SK-N-SH (cell line): ENCODE results near the gene IL20RB. TPM values are rescaled to one million over a fixed set of nuclear protein-coding genes. Genes with fewer than 3 reads are reported as not detected.

Experiments
- CTCF ChIA-PET: fragments of 300-600, 350-600 bp; formaldehyde crosslinking; extraction: SDS; loops from one replicate; lab custom pipeline; 2021; lab: Yijun Ruan, JAX
- POLR2A ChIA-PET: fragments of 350-600 bp; sonication (Branson Sonifier 250); formaldehyde crosslinking; extraction: SDS; loops from one replicate; lab custom pipeline; 2020; ENCODE audit warnings: antibody characterized with exemption, inconsistent platforms; lab: Yijun Ruan, JAX
- DNase-seq: peaks from one replicate; pipeline ENCODE4 v3.0.0; 2012
- H2AFZ ChIP-seq: fragments of 200-600 bp; sonication (generic); 2 replicates; pipeline ENCODE4 v1.8.1; 2016; ENCODE audit warnings: antibody characterized with exemption, mild to moderate bottlenecking, low read depth
- H3F3A ChIP-seq: fragments of 200-600 bp; sonication (generic); replicated peaks from 2 replicates; pipeline ENCODE3; 2016; ENCODE audit warnings: antibody characterized with exemption, mild to moderate bottlenecking; ENCODE audit not compliant: insufficient read depth
- H3K27ac ChIP-seq, 2 experiments: fragments of 200-500 bp in 1 of 2; fragments of 200-600 bp in 1 of 2; sonication (Bioruptor generic) in 1 of 2; sonication (generic), shearing (Covaris generic) in 1 of 2; 2 replicates each; pipeline versions ENCODE4 v1.5.1 to v1.6.1; 2014 to 2016; ENCODE audit warnings: low read depth in 2 of 2, inconsistent platforms in 1 of 2, low read length in 1 of 2, mild to moderate bottlenecking in 1 of 2, mixed read lengths in 1 of 2
- H3K27me3 ChIP-seq: fragments of 200-600 bp; sonication (generic), shearing (Covaris generic); 2 replicates; pipeline ENCODE4 v1.6.1; 2016; ENCODE audit warnings: mixed run types; ENCODE audit not compliant: insufficient read depth
- H3K36me3 ChIP-seq, 2 experiments: fragments of 200-500 bp in 1 of 2; fragments of 200-600 bp in 1 of 2; sonication (Bioruptor generic) in 1 of 2; sonication (generic) in 1 of 2; replicated peaks in 1 of 2; 2 replicates each; pipeline versions ENCODE3 to v1.5.1; 2014 to 2016; ENCODE audit warnings: low read length in 1 of 2, mild to moderate bottlenecking in 1 of 2; ENCODE audit not compliant: insufficient read depth in 2 of 2, control insufficient read depth in 1 of 2
- H3K4me1 ChIP-seq, 2 experiments: fragments of 200-500 bp in 1 of 2; fragments of 200-600 bp in 1 of 2; sonication (Bioruptor generic) in 1 of 2; sonication (generic), shearing (Covaris generic) in 1 of 2; 2 replicates each; pipeline versions ENCODE4 v1.5.1 to v1.6.1; 2014 to 2016; ENCODE audit warnings: low read depth in 1 of 2, low read length in 1 of 2, mixed run types in 1 of 2; ENCODE audit not compliant: insufficient read depth in 2 of 2, control insufficient read depth in 1 of 2
- H3K4me2 ChIP-seq: fragments of 200-600 bp; sonication (generic), shearing (Covaris generic); 2 replicates; pipeline ENCODE4 v1.6.1; 2017; ENCODE audit warnings: mixed run types
- H3K4me3 ChIP-seq, 2 experiments: fragments of 200-500 bp in 1 of 2; fragments of 200-600 bp in 1 of 2; sonication (Bioruptor generic) in 1 of 2; sonication (generic), shearing (Covaris generic) in 1 of 2; 2 replicates each; pipeline versions ENCODE4 v1.5.1 to v1.8.1; 2014 to 2016; ENCODE audit warnings: low read depth in 2 of 2, inconsistent platforms in 1 of 2, low read length in 1 of 2, mild to moderate bottlenecking in 1 of 2, mixed read lengths in 1 of 2, moderate library complexity in 1 of 2
- H3K79me2 ChIP-seq: fragments of 200-600 bp; sonication (generic); 2 replicates; pipeline ENCODE4 v1.8.1; 2017; ENCODE audit warnings: mild to moderate bottlenecking; ENCODE audit not compliant: insufficient read depth
- H3K9ac ChIP-seq: fragments of 200-600 bp; sonication (generic); 2 replicates; pipeline ENCODE4 v1.6.1; 2017; ENCODE audit warnings: mixed run types
- H3K9me2 ChIP-seq: fragments of 200-600 bp; sonication (generic); 2 replicates; pipeline ENCODE4 v1.6.1; 2017; ENCODE audit warnings: mixed run types
- H3K9me3 ChIP-seq: fragments of 200-600 bp; sonication (generic); 2 replicates; pipeline ENCODE4 v1.6.1; 2017; ENCODE audit warnings: mixed run types, mild to moderate bottlenecking, moderate library complexity
- H4K20me1 ChIP-seq: fragments of 200-600 bp; sonication (generic); 2 replicates; pipeline ENCODE4 v1.6.1; 2017; ENCODE audit warnings: mild to moderate bottlenecking, mixed run types; ENCODE audit not compliant: insufficient read depth
- EP300 ChIP-seq, 2 experiments: IDR thresholded peaks; 2 replicates each; pipeline versions ENCODE4 v1.4.0 to v1.6.1; 2012; ENCODE audit warnings: borderline replicate concordance in 1 of 2, low read depth in 1 of 2, low read length in 1 of 2
- GABPA ChIP-seq: IDR thresholded peaks from 2 replicates; pipeline ENCODE4 v1.4.0; 2012; ENCODE audit warnings: low read depth, mild to moderate bottlenecking
- GATA2 ChIP-seq: sonication (generic); formaldehyde crosslinking; IDR thresholded peaks from 2 replicates; pipeline ENCODE4 v1.5.0; 2020; ENCODE audit warnings: mild to moderate bottlenecking, missing genetic modification reagents
- MEF2A ChIP-seq: IDR thresholded peaks from 2 replicates; pipeline ENCODE4 v1.4.0; 2012; ENCODE audit warnings: low read depth, borderline replicate concordance
- NFIC ChIP-seq: IDR thresholded peaks from 2 replicates; pipeline ENCODE4 v1.4.0; 2012; ENCODE audit warnings: borderline replicate concordance
- NRF1 ChIP-seq: IDR thresholded peaks from 2 replicates; pipeline ENCODE4 v1.6.1; 2012; ENCODE audit warnings: low read depth, mild to moderate bottlenecking, low read length
- POLR2AphosphoS5 ChIP-seq: IDR thresholded peaks from 2 replicates; pipeline ENCODE4 v1.6.1; 2012; ENCODE audit warnings: low read depth, low read length
- RCOR1 ChIP-seq: fragments of 150-350 bp; IDR thresholded peaks from 2 replicates; pipeline ENCODE4 v1.6.1; 2017; ENCODE audit warnings: antibody characterized with exemption, low read length
- WGBS: methylation state at CpG from one replicate; pipeline ENCODE4 v1.1.6; 2017; ENCODE audit warnings: low lambda C conversion rate; 5-methylcytosine and 5-hydroxymethylcytosine counted together
- polyA plus RNA-seq, 3 experiments: library from polyadenylated mRNA; depleted of rRNA; stranded (reverse); fragments of >200 nt; gene quantifications; 2 replicates each; pipeline ENCODE4 v1.2.3, GENCODE V29; 2012
- TF ChIP-seq, protein P1 (sequence below): fragments of 200-600 bp; sonication (generic); IDR thresholded peaks from 2 replicates; pipeline ENCODE4 v1.6.1; 2017; ENCODE audit warnings: antibody characterized with exemption, mild to moderate bottlenecking, moderate library complexity
- TF ChIP-seq, protein P2 (sequence below): IDR thresholded peaks from 2 replicates; pipeline ENCODE4 v1.4.0; 2012; ENCODE audit warnings: low read depth
- TF ChIP-seq, protein P3 (sequence below): IDR thresholded peaks from 2 replicates; pipeline ENCODE4; 2012

IL20RB gene
- polyA plus RNA-seq, 1 of the 3 experiments (the other 2 are of a cell fraction), result 0.58 TPM

DNA sequence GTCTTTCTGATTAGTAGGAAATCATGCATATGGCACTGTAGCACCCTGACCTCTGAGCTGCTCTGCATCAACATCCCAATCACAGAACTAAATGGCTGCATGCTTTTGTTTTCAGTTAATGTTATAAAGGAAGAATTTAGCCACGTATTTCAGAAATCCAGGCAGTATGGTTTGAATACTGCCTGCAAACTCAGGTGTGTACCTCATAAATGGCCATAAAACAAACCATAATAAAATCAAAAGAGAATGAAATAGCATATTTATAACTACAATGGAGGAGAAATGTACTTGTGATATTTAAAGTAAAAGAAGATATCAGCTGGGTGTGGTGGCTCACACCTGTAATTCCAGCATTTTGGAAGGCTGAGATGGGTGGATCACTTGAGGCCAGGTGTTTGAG, 94.5 kb downstream of the IL20RB start:
- no peak overlapping the region for H3K4me2 ChIP-seq
- no peaks in the 10 kb centered on the region for H3K79me2 ChIP-seq
- 19% methylated on average over 1 of the region's 1 CpG for WGBS
- H3K36me3 ChIP-seq, result no peaks in the 10 kb centered on the region
- H3K4me1 ChIP-seq, result no peaks in the 10 kb centered on the region
- H4K20me1 ChIP-seq, result no peaks in the 10 kb centered on the region
- ChIA-PET POLR2A (no interaction called here), CTCF (interaction anchor here (1.8 kb wide), 1 partner anchor 919 kb away, joined by 4 read pairs; no protein-coding TSS in a partner anchor)
- no peaks in the 10 kb centered on the region for H3K9me2 ChIP-seq
- DNase-seq, result no peak
- TF ChIP-seq, protein P1, sequence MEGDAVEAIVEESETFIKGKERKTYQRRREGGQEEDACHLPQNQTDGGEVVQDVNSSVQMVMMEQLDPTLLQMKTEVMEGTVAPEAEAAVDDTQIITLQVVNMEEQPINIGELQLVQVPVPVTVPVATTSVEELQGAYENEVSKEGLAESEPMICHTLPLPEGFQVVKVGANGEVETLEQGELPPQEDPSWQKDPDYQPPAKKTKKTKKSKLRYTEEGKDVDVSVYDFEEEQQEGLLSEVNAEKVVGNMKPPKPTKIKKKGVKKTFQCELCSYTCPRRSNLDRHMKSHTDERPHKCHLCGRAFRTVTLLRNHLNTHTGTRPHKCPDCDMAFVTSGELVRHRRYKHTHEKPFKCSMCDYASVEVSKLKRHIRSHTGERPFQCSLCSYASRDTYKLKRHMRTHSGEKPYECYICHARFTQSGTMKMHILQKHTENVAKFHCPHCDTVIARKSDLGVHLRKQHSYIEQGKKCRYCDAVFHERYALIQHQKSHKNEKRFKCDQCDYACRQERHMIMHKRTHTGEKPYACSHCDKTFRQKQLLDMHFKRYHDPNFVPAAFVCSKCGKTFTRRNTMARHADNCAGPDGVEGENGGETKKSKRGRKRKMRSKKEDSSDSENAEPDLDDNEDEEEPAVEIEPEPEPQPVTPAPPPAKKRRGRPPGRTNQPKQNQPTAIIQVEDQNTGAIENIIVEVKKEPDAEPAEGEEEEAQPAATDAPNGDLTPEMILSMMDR, result no peak
- no peak for TF ChIP-seq RCOR1
- TF ChIP-seq EP300 (IDR thresholded peaks at IDR 0.05; ENCODE audit: borderline replicate concordance in 1 of 2, low read depth in 1 of 2, low read length in 1 of 2), result no peak
- no peak for TF ChIP-seq POLR2AphosphoS5
- TF ChIP-seq NFIC, result no peak
- TF ChIP-seq NRF1, result no peak
- TF ChIP-seq MEF2A, result no peak
- TF ChIP-seq, protein P2, sequence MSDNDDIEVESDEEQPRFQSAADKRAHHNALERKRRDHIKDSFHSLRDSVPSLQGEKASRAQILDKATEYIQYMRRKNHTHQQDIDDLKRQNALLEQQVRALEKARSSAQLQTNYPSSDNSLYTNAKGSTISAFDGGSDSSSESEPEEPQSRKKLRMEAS, result no peak
- no peak for TF ChIP-seq GABPA
- TF ChIP-seq GATA2 (CRISPR knock-in tag), result no peak
- TF ChIP-seq, protein P3, sequence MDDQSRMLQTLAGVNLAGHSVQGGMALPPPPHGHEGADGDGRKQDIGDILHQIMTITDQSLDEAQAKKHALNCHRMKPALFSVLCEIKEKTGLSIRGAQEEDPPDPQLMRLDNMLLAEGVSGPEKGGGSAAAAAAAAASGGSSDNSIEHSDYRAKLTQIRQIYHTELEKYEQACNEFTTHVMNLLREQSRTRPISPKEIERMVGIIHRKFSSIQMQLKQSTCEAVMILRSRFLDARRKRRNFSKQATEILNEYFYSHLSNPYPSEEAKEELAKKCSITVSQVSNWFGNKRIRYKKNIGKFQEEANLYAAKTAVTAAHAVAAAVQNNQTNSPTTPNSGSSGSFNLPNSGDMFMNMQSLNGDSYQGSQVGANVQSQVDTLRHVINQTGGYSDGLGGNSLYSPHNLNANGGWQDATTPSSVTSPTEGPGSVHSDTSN, result no peak
- H3F3A ChIP-seq, result no peaks in the 10 kb centered on the region
- H2AFZ ChIP-seq, result no peak overlapping the region
- no peaks in the 10 kb centered on the region for H3K27me3 ChIP-seq
- H3K27ac ChIP-seq, result no peak overlapping the region
- H3K9ac ChIP-seq, result no peak overlapping the region
- no peaks in the 10 kb centered on the region for H3K9me3 ChIP-seq
- no peak overlapping the region for H3K4me3 ChIP-seq

Other genes with a start within 250 kb of the IL20RB start
- 5.5 and 6.9 TPM in 2 replicates for gene STAG1, start 205.6 kb upstream of the IL20RB start, polyA plus RNA-seq (2012; rRNA removed)
- gene SLC35G2, start 138.9 kb upstream of the IL20RB start, polyA plus RNA-seq (2012; rRNA removed), result 9.7 and 10.6 TPM in 2 replicates
- gene NCK1, start 95.8 kb upstream of the IL20RB start, polyA plus RNA-seq (2012; rRNA removed), result 16.2 and 17.5 TPM in 2 replicates